Measurements from ENCODE around the gene RNF115.

The RNF115 gene

DNA sequence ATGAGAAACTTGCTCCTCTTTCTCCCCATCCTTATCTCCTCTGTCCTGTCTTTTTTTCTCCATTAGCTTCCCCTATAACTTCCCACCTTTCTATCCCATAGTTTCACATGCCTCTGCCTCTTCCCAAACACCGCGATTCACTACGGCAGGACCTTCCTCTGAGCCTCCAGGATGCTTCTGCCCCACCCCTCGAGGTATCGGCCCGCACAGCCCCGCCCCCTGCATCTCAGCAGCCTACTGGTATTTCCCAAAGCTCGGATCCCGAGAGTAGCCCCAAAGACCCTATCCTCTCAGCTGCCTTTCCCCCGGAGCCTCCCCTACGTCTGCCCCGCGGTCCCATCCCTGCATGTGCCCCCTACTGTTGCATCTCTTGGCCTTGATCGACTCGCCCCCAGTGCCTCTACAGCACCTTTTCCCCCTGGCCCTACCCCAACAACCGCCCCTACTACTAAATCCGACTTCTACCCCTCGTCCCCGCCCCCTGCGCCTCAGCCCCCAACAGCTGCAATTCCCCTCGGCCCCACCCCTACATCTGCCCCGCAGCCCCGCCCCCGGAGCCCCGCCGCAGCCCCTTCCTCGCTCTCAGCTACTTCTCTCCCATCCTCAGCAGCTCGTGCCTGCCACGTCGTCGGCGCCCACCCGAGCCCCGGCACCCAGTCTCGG is 34.5 kb upstream of the RNF115 start:
- TF ChIP-seq EZH2phosphoT487 (IDR thresholded peaks at IDR 0.05; ENCODE audit: borderline replicate concordance, low read length) = no peak
- TF ChIP-seq, protein P1, sequence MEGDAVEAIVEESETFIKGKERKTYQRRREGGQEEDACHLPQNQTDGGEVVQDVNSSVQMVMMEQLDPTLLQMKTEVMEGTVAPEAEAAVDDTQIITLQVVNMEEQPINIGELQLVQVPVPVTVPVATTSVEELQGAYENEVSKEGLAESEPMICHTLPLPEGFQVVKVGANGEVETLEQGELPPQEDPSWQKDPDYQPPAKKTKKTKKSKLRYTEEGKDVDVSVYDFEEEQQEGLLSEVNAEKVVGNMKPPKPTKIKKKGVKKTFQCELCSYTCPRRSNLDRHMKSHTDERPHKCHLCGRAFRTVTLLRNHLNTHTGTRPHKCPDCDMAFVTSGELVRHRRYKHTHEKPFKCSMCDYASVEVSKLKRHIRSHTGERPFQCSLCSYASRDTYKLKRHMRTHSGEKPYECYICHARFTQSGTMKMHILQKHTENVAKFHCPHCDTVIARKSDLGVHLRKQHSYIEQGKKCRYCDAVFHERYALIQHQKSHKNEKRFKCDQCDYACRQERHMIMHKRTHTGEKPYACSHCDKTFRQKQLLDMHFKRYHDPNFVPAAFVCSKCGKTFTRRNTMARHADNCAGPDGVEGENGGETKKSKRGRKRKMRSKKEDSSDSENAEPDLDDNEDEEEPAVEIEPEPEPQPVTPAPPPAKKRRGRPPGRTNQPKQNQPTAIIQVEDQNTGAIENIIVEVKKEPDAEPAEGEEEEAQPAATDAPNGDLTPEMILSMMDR (IDR thresholded peaks at IDR 0.05; ENCODE audit: low read depth, low read length, poor library complexity, severe bottlenecking) = no peak
- Histone ChIP-seq H3K4me1 (ENCODE audit: control insufficient read depth, low read length) (peaks cover 13% of the 10 kb centered on the region), H3K4me3 (ENCODE audit: low read length) (peak overlapping the region; percentile 89), H3K4me2 (ENCODE audit: low read length) (peak overlapping the region; percentile 78), H3K27me3 (ENCODE audit: control insufficient read depth, low read length) (peaks cover 3% of the 10 kb centered on the region; the same call in 1 of the 2 replicates), H3K79me2 (ENCODE audit: control insufficient read depth, low read length) (0 out of 2 replicates have a peak, but pooled peaks cover 3% of the 10 kb centered on the region), H4K20me1 (ENCODE audit: control insufficient read depth, insufficient read depth, low read depth, low read length) (no peaks in the 10 kb centered on the region), H3K27ac (ENCODE audit: low read depth, low read length) (peak overlapping the region; percentile 41), H3K9me3 (ENCODE audit: control insufficient read depth, insufficient read depth, low read length) (no peaks in the 10 kb centered on the region), H3F3A (ENCODE audit: control insufficient read depth, insufficient read depth) (peaks cover 5% of the 10 kb centered on the region; the same call in 1 of the 2 replicates), H3K36me3 (ENCODE audit: control insufficient read depth, low read length) (peaks cover 8% of the 10 kb centered on the region), H3K9me2 (replicated peaks; ENCODE audit: control insufficient read depth, low read length) (no peaks in the 10 kb centered on the region)

DNA sequence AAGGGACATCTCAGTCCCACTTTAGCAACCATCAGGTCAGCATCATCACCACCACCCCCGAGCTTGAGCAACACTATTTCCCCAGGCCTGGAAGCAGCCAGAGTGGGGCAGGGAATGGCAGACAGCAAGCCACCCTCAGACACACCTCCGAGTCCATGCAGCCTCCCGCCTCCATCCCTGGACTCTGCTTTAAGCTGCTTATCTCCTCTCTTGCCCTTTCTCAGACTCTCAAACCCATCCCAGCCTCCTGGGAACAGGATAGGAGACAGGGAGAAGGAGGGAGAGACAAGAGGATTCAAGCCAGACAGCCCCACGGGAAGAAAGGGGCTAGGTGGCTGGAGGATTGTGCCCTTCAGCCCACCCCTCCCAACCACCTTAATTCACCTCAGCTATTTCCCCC is 33.3 kb upstream of the RNF115 start:
- Histone ChIP-seq H3K27ac (ENCODE audit: low read depth, low read length) (no peak overlapping the region), H3K4me2 (ENCODE audit: low read length) (no peak overlapping the region), H3K36me3 (ENCODE audit: control insufficient read depth, low read length) (peaks cover 8% of the 10 kb centered on the region), H3K9me2 (replicated peaks; ENCODE audit: control insufficient read depth, low read length) (no peaks in the 10 kb centered on the region), H4K20me1 (ENCODE audit: control insufficient read depth, insufficient read depth, low read depth, low read length) (no peaks in the 10 kb centered on the region), H3F3A (ENCODE audit: control insufficient read depth, insufficient read depth) (peaks cover 5% of the 10 kb centered on the region; the same call in 1 of the 2 replicates), H3K4me1 (ENCODE audit: control insufficient read depth, low read length) (peaks cover 13% of the 10 kb centered on the region), H3K79me2 (ENCODE audit: control insufficient read depth, low read length) (0 out of 2 replicates have a peak, but pooled peaks cover 3% of the 10 kb centered on the region), H3K4me3 (ENCODE audit: low read length) (no peak overlapping the region), H3K9me3 (ENCODE audit: control insufficient read depth, insufficient read depth, low read length) (no peaks in the 10 kb centered on the region), H3K27me3 (ENCODE audit: control insufficient read depth, low read length) (no peaks in the 10 kb centered on the region)
- TF ChIP-seq, protein P1 (IDR thresholded peaks at IDR 0.05; ENCODE audit: low read depth, low read length, poor library complexity, severe bottlenecking) = no peak
- no peak for TF ChIP-seq EZH2phosphoT487 (IDR thresholded peaks at IDR 0.05; ENCODE audit: borderline replicate concordance, low read length)

DNA sequence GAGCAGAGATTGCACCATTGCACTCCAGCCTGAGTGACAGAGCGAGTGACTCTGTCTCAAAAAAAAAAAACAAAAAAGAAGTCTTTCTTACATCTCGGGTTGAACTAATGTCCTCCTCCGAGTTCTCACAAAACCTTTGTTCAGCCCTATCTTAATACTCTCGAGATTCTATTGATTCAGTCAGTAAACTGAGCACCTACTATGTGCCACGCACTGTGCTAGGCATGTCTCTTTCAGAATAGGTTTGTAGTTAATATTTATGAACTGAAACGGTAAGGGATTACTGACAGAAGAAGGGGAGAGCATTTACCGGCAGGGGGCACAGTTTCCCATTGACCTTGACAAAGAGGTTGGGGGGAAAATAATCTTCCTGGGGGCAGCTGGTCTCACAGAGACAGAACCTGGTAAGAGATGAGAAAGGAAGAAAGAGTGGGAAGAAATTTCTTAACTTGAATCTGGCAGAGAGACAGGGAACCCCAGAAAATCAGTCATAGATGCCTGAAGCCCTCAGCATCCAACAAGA is 31.6 kb upstream of the RNF115 start:
- H3F3A ChIP-seq (ENCODE audit: control insufficient read depth, insufficient read depth) = no peaks in the 10 kb centered on the region
- peaks cover 8% of the 10 kb centered on the region for H3K36me3 ChIP-seq (ENCODE audit: control insufficient read depth, low read length)
- H4K20me1 ChIP-seq (ENCODE audit: control insufficient read depth, insufficient read depth, low read depth, low read length) = no peaks in the 10 kb centered on the region
- no peaks in the 10 kb centered on the region for H3K9me3 ChIP-seq (ENCODE audit: control insufficient read depth, insufficient read depth, low read length)
- H3K4me2 ChIP-seq (ENCODE audit: low read length) = no peak overlapping the region
- peaks cover 13% of the 10 kb centered on the region for H3K4me1 ChIP-seq (ENCODE audit: control insufficient read depth, low read length)
- no peaks in the 10 kb centered on the region for H3K27me3 ChIP-seq (ENCODE audit: control insufficient read depth, low read length)
- 0 out of 2 replicates have a peak, but pooled peaks cover 3% of the 10 kb centered on the region for H3K79me2 ChIP-seq (ENCODE audit: control insufficient read depth, low read length)
- TF ChIP-seq, protein P1 (IDR thresholded peaks at IDR 0.05; ENCODE audit: low read depth, low read length, poor library complexity, severe bottlenecking) = peak; percentile 72
- no peak for TF ChIP-seq EZH2phosphoT487 (IDR thresholded peaks at IDR 0.05; ENCODE audit: borderline replicate concordance, low read length)
- no peak overlapping the region for H3K4me3 ChIP-seq (ENCODE audit: low read length)
- no peak overlapping the region for H3K27ac ChIP-seq (ENCODE audit: low read depth, low read length)
- H3K9me2 ChIP-seq (replicated peaks; ENCODE audit: control insufficient read depth, low read length) = no peaks in the 10 kb centered on the region

Data from DOHH2 (cell line).